Activated T-cell treated with anti-CD3 and anti-CD28 coated beads, Interleukin-2, amount 50 U/mL, for 1 hour (primary cell): ENCODE measurements around the gene ADAMTSL2.

ENCODE experiments used
- DNase-seq: peaks from one replicate; pipeline ENCODE4 v3.0.0-alpha.2; 2020

Gene ADAMTSL2

DNA sequence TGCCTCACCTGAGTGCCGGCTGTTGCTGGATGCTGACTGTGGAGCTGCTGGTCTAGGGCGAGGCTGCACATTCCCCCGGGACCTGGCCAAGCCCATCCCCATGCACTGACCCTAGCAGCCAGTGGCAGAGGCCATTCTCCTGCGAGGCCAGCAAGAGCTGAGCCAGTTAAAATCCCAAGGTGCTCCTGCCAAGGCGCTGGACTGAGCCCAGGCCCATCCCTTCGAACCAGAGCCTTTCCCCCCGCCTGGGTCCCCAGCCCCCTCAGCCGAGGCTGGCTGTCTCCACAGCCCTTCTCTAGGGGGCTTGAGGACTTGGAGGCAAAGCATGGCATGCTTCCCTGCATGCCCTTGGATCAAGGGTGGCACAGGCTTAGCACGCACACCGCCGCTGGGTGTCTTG, 1.6 kb downstream of the ADAMTSL2 start:
- DNase-seq = no peak

DNA sequence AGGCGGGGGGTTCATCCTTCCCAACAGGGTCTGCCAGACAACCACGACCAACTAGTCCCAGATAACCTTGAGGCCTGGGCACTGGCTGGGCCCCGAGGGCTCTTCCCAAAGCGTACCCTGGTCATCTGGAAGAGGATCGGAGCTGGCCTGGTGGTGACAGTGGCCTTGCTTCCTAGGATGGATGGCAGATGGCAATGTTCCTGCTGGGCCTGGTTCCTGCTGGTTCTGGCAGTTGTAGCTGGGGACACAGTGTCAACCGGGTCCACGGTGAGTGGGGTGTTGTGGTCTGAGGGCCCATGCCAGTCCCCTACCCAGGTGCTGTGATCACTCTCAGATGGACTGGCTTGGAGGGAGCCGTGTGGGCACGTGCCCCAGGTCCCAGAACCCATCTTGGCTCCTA, 2.0 kb downstream of the ADAMTSL2 start:
- no peak for DNase-seq

DNA sequence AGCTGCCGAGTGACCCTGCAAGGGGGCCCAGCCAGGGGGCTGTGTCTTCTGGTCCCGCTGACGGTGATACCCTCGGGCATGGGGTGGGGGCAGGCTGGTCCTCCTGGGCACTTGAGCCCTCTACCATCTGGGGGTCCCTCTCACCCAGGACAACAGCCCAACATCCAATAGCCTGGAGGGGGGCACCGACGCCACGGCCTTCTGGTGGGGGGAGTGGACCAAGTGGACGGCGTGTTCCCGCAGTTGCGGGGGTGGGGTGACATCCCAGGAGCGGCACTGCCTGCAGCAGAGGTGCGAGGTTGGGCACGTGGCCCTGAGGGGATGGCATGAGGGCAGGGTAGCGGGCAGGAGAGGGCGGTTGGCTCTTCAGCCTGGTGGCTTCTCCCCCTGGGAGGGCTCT, 2.8 kb downstream of the ADAMTSL2 start:
- no peak for DNase-seq

DNA sequence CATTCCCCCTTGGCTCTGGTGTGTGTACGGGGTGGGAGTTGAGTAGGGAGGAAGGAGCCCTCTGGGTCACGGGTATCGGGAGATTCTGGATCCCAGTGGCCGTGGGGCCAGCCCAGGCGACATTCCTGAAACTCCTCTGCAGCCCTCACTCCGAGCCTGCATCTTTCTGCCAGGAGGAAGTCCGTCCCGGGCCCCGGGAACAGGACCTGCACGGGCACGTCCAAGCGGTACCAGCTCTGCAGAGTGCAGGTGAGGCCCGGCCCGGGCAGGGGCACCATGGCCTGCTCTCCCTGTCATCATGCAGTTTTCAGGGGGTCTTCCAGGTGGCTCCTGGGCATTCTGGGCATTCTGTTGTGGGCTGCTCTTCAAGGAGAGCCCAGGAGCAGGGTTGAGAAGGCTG, 3.7 kb downstream of the ADAMTSL2 start:
- DNase-seq = no peak

DNA sequence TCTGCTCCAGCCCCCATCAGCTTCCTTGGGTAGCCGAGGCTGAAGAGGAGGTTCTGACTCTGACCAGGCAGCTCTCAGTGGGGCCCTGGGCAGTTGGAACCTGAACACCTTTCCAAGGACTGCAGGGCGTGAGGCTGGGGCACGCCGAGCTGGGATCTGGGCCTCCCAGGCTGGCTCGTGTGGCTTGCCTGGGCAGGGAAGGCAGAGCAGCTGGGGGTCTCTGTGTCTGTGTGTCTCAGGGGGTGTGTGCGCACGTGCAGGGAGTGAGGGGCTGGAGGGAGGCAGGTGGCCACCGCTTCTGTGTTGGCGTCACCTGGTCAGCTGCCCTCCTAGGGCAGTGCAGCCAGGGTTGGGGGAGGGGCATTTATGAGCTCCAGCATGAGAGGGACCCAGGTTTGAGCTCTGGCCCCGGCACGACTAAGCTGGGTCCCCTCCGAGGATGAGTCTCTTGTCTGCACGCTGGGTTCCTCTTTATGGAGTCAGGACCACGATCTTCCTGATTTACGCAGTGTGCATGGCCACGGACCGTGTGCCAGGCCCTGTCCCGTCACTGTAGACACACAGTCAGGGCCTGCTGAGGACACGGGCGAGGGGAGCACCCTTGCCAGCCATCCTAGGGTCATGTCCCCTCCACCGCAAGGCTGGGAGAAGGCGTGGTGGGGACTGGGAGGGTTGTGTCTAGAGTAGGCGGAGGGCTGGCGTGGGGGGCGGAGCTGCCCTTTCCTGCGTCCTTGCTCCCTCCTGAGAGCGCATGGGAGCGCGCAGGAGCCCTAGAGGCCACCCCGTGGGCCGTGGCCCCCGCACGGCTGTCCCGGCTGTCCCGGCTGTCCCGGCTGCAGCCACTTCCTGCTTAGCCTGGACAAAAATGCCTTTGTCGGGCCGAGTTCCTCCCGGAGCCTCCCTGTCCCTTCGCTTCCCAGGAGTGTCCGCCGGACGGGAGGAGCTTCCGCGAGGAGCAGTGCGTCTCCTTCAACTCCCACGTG, 4.6 kb downstream of the ADAMTSL2 start:
- DNase-seq = no peak

GRCh38 chr9:133539991-133540697, 5.6 kb downstream of the ADAMTSL2 start:
- DNase-seq = no peak

GRCh38 chr9:133540698-133541025, 6.2 kb downstream of the ADAMTSL2 start:
- DNase-seq = no peak

DNA sequence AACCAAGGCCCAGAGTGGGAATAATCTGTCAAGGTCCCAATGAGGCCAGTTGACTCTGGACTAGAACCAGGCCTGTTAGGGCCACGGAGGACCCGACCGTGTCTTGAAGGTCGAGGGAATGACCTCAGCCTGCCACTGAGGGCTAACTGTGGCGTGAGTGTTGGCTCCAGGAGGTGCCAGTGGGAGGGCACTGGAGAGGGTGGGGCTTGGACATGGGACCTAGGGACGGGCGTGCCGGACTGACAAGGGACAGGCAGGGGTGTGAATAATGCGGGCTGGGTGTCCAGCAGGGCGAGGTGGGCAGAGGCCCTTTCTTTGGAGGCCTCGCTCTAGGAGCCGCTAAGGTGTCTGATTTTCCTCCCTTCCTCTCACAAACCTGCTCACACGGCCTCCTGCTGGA, 7.5 kb downstream of the ADAMTSL2 start:
- no peak for DNase-seq

DNA sequence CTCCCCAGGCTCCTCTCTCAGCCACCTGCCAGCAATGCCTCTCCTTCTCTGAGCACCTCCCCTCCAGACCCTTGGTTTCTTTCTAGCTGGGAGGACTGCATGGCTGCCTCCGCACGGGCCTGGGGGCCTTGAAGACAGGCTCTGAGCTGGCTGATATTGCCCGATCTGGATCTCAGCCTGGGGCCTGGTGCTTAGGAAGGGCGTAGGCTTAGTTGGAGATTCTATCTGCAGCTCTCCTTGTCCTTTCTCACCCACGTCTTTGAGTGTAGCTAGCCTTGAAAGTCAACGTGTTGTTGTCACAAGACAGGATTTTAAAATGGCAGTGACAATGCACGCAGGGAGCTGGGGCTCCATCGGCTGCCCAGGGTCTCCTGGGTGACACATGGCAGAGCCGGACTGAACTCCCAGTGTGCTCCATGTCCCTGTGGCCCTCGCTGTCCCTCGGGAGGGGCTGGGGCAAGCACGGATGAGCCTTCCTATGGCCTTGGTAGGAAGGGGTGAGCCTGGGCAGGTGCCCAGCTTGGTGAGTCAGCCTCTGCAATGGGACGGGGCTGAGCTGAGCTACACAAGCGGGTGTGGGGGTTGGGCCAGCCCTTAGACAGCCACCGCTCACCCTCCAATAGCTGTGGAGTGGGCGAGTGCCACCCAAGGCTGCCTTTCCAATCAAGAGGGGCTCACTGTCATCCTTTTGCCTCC, 9.4 kb downstream of the ADAMTSL2 start:
- DNase-seq = no peak

DNA sequence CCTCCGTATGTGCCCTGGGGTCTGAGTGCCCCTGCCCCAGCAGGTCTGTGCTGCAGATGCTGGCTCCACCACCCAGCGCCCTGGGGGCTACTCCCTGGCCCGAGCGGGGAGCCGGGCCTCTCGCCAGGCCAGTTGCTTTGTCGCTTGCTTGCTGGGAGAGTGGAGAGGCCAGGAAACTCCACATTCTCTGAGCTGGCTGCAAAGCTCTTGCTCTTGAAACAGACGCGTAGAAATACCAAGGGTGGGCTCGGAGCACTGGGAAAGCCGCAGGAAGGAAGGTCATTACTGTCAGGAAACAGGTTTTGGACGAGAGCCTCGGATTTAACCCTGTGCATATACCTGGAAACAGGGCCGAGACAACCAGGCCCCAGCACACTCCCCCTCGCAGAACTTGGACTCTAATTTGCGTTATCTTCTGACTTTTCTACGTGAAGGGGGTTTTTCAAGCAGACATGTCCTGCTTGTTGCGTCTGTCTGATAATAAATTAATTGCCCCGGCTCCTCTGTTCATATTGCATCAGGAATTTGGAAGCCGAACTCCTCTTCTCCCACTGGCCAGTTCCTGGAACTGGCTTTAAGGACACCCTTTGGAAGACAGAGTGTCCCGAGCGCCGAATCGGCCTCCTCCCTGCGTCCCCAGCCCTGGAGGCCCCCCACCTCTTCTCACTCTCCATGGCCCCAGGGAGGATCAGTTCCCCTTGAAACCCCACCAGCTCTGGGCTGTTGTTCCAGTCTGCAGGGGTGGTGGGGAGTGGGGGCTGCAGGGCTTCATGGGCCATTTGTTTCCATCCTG, 11.2 kb downstream of the ADAMTSL2 start:
- no peak for DNase-seq

GRCh38 chr9:133546287-133546680, 11.8 kb downstream of the ADAMTSL2 start:
- DNase-seq = no peak

- DNase-seq = no peak
Observed at GRCh38 chr9:133547116-133547515, 12.6 kb downstream of the ADAMTSL2 start.

- no peak for DNase-seq
Observed at GRCh38 chr9:133551446-133551845, 16.9 kb downstream of the ADAMTSL2 start.

DNA sequence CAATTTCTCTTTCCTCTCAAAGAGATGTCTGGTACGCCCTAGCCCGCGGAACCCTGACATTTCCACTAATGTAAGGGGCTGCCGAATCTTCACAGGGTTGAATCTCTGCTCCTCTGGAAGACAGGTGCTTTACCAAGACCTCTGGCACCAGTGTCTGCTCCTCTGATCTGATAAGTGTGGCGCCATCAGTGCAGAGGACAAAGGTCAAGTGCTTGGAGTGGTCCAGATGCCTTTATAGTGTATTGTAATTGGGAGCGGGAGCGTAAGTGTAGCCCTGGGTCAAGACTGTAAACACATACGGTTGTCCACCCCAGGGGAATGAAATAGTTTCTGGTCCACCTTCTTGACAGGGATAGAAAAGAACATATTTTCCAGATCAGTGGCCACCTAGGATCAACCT, 17.7 kb downstream of the ADAMTSL2 start:
- no peak for DNase-seq

GRCh38 chr9:133553123-133553522, 18.6 kb downstream of the ADAMTSL2 start:
- DNase-seq = no peak

DNA sequence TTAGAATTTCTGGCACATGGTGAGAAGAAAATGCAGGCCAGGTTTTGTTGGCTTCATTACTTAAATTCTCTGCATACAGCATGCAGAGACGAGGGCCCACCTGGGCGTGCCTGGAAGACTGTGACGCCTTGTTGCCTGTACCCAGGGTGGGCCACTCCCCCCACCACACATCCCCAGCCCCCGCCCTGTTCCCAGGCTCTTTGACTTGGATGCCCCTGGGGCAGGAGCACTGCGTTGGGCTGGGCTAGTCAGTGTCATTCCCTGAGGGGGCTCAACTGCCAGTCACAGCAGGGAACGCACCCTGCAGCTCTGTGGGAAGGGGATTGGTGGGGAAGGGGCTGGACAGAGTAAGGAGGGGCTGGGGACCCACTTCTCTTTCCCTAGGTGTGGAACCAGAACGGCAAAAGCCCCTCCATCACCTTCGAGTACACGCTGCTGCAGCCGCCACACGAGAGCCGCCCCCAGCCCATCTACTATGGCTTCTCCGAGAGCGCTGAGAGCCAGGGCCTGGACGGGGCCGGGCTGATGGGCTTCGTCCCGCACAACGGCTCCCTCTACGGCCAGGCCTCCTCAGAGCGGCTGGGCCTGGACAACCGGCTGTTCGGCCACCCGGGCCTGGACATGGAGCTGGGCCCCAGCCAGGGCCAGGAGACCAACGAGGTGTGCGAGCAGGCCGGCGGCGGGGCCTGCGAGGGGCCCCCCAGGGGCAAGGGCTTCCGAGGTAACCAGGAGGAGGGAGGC, 19.6 kb downstream of the ADAMTSL2 start:
- no peak for DNase-seq

GRCh38 chr9:133554729-133555128, 20.2 kb downstream of the ADAMTSL2 start:
- DNase-seq = no peak

DNA sequence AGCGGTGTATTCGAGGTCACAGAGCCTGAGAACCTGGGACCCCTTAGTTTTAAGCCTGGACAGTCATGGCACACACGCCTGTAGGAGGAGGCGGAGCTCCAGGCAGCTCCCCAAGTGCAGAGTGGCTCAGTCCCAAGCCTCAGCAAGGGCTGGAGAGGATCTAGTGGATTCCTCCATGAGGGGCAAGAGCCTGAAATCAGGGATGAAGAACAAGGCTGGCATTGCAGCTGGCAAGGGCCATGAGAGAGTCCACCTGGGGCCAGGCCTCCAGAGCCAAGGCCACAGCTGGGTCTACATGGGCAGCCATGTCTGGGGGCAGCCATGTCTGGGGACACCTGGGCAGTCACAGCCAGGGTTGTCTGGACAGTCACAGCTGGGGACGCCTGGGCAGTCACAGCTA, 21.9 kb downstream of the ADAMTSL2 start:
- DNase-seq = no peak

DNA sequence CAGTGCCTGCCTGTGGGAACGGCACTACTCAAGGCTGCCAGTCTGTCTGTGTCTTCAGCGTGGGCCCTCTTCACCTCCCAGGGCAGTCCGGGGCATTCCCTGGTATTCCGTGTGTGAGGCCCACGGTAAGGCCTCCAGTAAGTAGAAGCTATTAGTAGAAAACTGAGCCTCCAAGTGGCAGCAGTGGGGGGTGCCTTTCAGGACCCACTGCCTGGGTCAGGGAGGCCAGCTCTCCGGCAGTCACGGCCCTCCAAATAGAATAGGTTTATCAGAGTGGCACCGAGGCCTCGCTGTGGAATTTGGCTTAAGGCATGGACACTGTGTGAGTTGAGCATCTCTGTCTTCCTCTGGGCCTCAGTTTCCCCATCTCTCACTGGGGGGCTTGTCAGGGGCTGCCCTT, 23.1 kb downstream of the ADAMTSL2 start:
- no peak for DNase-seq

DNA sequence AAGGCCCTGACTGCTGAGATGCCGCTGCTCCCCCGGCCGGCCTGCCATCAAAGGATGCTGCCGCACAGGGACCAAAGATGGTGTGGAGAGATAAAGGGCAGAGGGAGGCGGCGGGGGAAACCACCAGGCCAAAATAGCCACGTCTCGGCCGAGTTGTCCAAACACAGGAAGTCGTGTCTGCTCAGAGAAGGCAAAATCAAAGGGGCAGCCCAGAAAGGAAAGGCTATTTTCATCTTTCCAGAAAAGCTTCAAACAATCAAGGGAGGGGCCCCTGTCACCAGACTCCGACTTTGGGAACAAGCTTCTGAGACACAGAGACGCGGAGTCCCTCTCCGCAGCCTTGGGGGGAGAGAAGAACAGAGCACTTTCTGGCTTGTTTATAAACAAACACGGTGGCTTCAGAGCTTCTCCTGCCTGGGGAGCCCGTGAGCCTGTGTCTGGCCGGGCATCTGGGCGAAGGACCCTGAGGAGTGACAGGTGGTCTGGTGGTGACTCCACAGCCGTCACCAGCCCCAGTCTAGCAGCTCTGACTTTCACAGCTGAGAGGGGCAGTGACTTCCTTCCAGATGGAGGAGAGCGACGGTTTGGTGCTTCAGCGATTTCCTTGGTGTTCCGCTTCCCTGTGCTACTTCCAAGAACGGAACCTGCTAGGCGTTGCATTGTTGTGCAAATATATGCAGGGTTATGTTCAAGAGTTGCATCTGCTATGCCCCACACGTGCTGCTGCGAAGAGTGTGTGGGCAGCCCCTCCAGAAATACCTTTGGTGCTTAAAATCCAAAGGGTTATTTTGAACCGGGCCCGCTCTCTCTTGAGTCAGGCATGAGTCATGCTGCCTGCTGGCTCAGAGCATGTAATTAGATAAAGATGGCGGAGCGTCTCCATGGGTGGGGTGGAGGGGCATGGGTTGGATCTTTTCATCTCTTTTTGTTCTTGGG, 24.0 kb downstream of the ADAMTSL2 start:
- DNase-seq = no peak

DNA sequence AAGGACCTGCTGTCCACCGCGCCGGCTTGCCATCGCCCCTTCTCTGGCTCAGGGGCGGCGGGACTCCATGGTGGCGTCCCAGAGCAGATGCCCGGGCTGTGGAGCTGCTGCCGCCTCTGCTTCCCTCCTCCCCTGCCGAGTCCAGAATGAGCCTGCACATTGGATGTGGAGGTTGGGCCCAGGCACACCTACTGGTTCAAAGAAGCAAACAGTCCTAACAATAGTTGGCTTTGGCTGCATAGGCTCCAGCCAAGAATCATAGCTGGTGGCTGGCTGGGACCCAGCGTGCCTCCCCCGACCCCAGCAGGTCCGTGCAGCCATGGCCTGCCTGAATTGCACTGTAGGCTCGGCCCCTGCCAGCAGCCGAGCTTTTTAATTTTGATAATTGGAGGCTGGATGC, 25.8 kb downstream of the ADAMTSL2 start:
- DNase-seq = no peak
